M059J (cell line): ENCODE measurements around the gene OR2T3. TPM values are rescaled to one million over a fixed set of nuclear protein-coding genes. Genes with fewer than 3 reads are reported as not detected.
"Not testable (repeated sequence)": the region's sequence is repeated elsewhere in the genome, so short reads cannot be mapped to it uniquely, and the experiment has no call there.

Experiments
- DNase-seq: peaks from one replicate; pipeline ENCODE4 v3.0.0-alpha.2; 2012; ENCODE audit warnings: low read depth
- total RNA-seq: library from RNA; depleted of rRNA; stranded (reverse); fragments of >200 nt; shearing (Covaris generic); gene quantifications from 2 replicates; pipeline ENCODE4 v1.2.3, GENCODE V29; 2014; rRNA removed

OR2T3 gene, protein sequence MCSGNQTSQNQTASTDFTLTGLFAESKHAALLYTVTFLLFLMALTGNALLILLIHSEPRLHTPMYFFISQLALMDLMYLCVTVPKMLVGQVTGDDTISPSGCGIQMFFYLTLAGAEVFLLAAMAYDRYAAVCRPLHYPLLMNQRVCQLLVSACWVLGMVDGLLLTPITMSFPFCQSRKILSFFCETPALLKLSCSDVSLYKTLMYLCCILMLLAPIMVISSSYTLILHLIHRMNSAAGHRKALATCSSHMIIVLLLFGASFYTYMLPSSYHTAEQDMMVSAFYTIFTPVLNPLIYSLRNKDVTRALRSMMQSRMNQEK
- total RNA-seq, result not detected in 2 replicates

DNA sequence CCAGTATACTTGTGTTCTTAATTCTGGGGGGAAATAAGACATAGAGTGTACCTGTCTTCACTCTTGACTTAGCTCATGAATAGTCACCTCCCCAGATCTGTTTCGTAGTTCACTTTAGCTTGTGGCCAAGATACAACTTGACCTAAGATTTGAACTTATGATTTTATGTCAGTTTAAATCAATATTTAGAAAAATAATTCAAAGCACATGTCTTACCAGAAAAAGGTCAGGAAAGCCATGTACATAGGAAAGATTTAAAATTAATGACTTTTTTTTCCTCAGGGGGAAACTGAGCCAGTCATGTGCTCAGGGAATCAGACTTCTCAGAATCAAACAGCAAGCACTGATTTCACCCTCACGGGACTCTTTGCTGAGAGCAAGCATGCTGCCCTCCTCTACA, at the start of gene OR2T3:
OR2T3 (plus strand) TSS at position 301 of the 400 bp plus-strand sequence; CDS start at position 301, 0 bp downstream.
- not testable (repeated sequence) for DNase-seq

GRCh38 chr1:248427526-248428191, 45.5 kb upstream of the OR2T3 start:
- not testable (repeated sequence) for DNase-seq

- DNase-seq, result not testable (repeated sequence)
Measured at GRCh38 chr1:248428192-248428533, 45.0 kb upstream of the OR2T3 start.

DNA sequence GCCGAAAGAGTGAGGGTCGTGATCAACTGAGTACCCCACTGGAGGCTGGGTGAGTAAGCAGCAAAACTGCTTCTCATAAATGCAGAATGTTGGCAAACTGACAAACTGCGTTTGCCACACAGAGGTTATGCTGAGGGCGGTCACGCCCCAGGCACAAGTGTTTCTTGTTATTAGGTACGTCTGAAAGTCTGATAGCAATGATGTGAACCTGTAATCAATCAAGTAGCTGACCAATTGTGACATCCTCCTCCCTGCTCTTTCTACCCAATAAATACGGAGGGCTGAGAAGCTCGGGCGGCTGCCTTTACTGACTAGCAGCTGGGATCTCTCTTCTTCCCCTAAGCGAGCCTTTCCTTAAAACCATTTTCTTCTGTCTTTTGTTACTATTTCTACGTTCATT, 41.5 kb upstream of the OR2T3 start:
- not testable (repeated sequence) for DNase-seq

- not testable (repeated sequence) for DNase-seq
Measured at GRCh38 chr1:248432201-248432600, 41.0 kb upstream of the OR2T3 start.

DNA sequence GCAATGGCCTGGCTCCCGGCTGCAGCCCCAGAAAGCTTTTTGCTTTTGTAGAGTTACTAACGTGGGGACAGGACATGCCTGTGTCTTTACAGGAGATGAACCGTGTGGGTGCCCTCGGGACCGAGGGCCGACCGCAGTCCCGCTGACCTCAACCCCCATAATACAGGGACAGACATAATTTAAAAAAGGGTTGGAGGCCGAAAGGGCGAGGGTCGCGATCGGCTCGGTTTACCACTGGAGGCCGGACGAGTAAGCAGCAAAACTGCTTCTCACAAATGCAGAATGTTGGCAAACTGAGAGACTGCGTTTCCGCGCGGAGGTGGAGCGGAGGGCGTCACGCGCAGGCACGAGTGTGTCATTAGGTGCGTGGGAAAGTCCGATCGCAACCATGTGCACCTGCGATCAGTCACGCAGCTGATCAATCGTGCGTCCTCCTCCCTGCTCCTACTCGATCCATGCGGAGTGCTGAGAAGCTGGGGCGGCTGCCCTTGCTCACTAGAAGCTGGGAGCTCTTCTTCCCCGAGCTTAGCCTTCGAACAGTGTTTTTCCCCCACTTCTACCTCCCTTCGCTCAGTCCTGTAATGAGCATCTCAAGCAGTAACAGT, 39.2 kb upstream of the OR2T3 start:
- DNase-seq, result not testable (repeated sequence)

DNA sequence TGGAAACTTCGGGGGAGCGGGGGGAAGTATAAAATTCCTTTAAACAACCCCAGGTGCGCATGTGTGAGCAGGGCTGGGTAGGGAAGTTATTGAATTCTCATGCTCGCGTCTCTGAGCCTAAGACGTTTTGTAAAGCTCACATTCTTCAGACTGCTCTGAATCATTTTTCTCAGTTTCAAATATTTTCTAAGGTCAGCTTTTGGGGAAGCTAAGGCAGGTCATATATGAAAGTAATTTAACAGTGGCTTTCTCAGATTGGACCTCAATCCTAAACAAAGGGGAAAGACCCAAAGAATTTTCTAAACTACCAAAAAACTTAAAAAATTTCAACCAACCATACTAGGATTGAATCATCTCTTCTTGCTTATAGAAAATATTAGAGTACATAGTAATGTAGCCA, 38.2 kb upstream of the OR2T3 start:
- DNase-seq, result not testable (repeated sequence)

GRCh38 chr1:248436303-248436702, 36.8 kb upstream of the OR2T3 start:
- DNase-seq, result not testable (repeated sequence)

GRCh38 chr1:248438668-248439067, 34.5 kb upstream of the OR2T3 start:
- DNase-seq, result not testable (repeated sequence)

- not testable (repeated sequence) for DNase-seq
Measured at GRCh38 chr1:248439283-248439682, 33.9 kb upstream of the OR2T3 start.

DNA sequence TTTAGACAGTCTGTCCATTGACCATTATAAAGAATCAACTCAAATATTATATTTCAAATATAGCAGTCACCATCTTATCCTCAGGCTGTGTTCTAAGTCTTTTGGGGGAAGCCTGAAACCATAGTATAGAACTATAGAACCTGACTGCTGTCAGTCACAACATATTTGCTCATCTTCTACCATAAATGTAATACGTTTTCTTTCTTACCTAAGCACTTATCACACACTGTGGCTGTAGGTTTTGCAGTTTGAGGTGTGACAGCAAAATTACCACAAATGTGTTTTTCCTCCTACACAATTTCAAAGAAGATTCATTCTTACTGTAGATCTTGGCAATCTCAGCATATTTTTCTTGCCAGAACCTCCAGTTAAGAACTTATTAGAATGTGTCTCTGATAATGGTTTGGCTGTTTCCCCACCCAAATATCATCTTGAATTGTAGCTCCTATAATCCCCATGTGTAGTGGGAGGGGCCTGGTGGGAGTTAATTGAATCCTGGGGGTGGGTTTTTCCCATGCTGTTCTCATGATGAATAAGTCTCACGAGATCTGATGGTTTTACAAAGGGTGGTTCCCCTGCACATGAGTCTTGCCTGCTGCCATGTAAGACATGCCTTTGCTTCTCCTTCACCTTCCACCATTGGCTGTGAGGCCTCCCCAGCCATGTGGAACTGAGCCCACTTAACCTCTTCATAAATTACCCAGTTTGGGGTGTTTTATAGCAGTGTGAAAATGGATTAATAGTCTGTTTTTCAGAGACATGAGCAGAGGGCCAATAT, 30.5 kb upstream of the OR2T3 start:
- DNase-seq, result not testable (repeated sequence)

DNA sequence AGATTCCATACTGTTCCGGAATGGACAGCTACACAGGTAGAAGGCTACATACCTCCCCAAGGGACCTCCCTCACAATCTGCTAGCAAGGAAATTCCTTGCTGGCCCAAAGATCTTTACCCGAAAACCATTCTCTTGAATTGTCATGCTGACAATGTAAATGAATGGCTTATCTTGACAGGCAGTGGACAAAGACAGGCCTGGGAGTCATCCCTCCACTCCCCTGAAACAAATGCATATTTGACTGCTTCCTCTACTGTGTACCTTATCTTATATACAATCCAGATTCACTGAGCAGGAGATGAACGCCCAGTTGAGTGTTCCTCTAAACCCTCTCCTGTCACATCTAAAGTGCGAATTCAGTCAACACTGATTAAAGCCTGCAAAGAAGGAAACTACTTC, 28.5 kb upstream of the OR2T3 start:
- not testable (repeated sequence) for DNase-seq

- DNase-seq, result not testable (repeated sequence)
Measured at GRCh38 chr1:248445399-248445798, 27.8 kb upstream of the OR2T3 start, which contains the start of gene OR2T2. OR2T2 (plus strand) TSS chr1:248445637; CDS start chr1:248452798, 7,161 bp downstream.

GRCh38 chr1:248448409-248449074, 24.6 kb upstream of the OR2T3 start:
- DNase-seq, result not testable (repeated sequence)

DNA sequence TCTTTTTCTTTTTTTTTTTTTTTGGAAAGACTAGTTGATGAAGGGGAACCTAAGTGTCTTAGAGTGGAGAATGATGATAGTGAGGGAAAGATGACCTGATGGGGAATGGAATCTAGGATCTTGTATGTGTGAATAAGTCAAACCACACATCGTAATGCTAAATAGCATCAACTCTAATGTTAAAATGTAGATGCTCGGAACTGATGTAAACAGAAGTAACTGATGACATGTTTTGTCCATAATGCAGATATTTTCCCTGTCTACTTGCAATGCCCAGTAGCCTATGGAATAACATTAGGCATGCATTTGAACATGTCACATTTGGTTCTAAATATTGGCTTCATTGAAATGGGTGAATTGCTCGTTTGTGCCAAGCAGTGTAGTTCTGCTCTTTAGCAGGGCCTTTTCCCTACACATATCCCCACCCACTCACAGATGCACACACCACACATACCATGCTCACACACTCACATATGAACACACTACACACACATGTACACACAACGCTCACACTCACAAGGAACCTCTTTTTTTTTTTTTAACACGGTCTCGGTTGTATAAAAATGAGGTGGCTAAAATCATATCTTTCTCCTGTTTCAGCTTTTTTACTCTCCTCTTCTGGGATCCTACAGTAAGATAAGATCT, 23.2 kb upstream of the OR2T3 start:
- DNase-seq, result not testable (repeated sequence)

DNA sequence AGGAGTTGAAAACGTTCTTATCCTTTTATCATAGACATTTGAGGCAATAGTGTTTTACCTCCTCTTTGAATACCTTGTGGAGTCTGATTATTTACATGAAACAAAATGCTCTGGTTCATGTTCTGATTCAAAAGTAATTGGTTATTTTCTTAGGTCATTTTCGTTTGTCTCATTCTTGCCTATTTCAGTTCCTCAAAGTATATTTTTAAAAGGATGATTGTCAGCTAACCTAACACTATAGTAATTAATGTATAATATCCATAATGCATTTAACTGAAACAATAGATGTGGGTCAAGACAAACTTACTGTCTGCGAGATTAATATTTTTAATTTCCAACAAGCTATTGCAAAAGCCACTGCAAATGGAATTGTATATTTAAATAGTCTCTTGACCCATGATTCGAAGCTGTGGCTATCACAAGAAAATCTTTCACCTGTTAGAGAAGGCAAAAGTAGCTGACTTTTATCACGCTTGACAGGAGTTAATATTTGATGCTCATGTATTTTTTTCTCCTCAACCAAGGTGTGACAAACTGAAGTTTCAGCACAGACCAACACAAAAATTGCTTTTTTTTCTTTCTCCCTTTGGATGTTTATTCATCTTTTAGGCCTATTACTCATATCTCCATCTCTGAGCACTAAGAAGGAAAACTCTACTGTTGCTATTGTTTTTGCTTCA, 22.5 kb upstream of the OR2T3 start:
- not testable (repeated sequence) for DNase-seq

- not testable (repeated sequence) for DNase-seq
Measured at GRCh38 chr1:248453619-248454018, 19.5 kb upstream of the OR2T3 start.

- DNase-seq, result not testable (repeated sequence)
Measured at GRCh38 chr1:248455045-248455444, 18.1 kb upstream of the OR2T3 start.

GRCh38 chr1:248456635-248457034, 16.5 kb upstream of the OR2T3 start:
- DNase-seq, result not testable (repeated sequence)

DNA sequence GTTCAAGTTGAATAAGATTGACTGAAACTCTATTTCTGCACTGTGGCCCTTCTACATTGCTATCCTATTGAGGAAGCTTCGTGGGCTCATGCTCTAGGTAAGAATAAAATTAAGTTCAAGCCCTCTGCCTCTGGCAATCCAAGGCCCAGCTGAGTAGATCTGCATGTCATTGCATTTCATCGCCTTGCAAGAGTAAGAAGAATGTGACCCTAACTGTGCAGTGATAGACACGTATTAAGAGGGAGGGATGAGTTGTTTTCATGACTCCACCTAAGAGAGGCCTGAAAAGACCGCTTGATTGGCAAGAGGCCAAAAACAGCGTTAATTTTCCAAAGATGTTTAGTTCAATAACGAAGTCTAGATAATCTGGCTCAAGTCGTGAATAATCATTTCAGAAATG, 14.0 kb upstream of the OR2T3 start:
- DNase-seq, result not testable (repeated sequence)
